ENCODE measurements around the gene SSNA1.

DNA sequence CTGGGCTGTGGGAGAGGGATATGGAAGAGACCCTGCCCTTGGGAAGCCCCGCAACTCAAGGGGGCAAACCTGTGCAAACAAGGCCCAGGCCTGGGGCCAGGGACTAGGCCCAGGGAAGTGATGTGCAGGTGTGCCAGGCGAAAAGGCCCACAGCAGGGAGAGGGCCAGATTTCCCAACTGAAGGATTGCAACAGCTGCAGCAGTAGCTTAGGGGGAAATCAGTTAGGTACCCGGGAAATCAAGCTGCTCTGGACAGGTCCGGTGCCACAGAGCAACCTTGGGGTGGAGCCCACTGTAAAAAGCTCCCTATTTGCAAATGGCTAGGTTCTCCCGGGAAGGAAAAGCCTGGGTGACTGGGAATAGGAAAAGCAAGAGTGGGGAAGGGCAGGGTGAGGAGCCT, 39.1 kb upstream of the SSNA1 start:
- TF ChIP-seq EP300 (IDR thresholded peaks at IDR 0.05; ENCODE audit: borderline replicate concordance) = no peak
- no peak for TF ChIP-seq CEBPB (IDR thresholded peaks at IDR 0.05)
- TF ChIP-seq TAF1 (IDR thresholded peaks at IDR 0.05; ENCODE audit: low read depth) = no peak
- TF ChIP-seq YY1 (IDR thresholded peaks at IDR 0.05; ENCODE audit: low read depth) = no peak
- TF ChIP-seq CREB1 (IDR thresholded peaks at IDR 0.05; ENCODE audit: low read depth) = no peak
- TF ChIP-seq TCF12 (IDR thresholded peaks at IDR 0.05; ENCODE audit: low read depth) = no peak

Measured in Ishikawa (cell line).